BE2C (cell line): ENCODE results near the gene CFAP54.

Experiments used
- DNase-seq: peaks from one replicate; pipeline ENCODE4 v3.0.0-alpha.2; 2020
- H3K27me3 ChIP-seq: fragments of 250-450 bp; sonication (Bioruptor Pico); 2 replicates; pipeline ENCODE4 v1.5.1; 2020; ENCODE audit warnings: mild to moderate bottlenecking
- H3K36me3 ChIP-seq: fragments of 250-450 bp; sonication (Bioruptor Pico); 2 replicates; pipeline ENCODE4 v1.5.1; 2020; ENCODE audit warnings: mild to moderate bottlenecking
- H3K4me1 ChIP-seq: fragments of 250-450 bp; sonication (Bioruptor Pico); 2 replicates; pipeline ENCODE4 v1.5.1; 2020
- H3K4me3 ChIP-seq: 2 replicates; pipeline ENCODE4 v1.5.1; 2011; ENCODE audit warnings: low read depth, low read length
- H3K9me3 ChIP-seq: fragments of 250-450 bp; sonication (Bioruptor Pico); 2 replicates; pipeline ENCODE4 v1.5.1; 2020
- TF ChIP-seq, protein P1 (sequence below): IDR thresholded peaks from 2 replicates; pipeline ENCODE4 v1.5.1; 2012; ENCODE audit warnings: mild to moderate bottlenecking, low read depth, low read length

Gene CFAP54

GRCh38 chr12:96846293-96846692, 356.9 kb downstream of the CFAP54 start:
- H3K4me1 ChIP-seq, result no peaks in the 10 kb centered on the region
- no peak overlapping the region for H3K4me3 ChIP-seq
- DNase-seq, result no peak
- no peaks in the 10 kb centered on the region for H3K27me3 ChIP-seq
- H3K9me3 ChIP-seq, result no peaks in the 10 kb centered on the region
- TF ChIP-seq, protein P1, sequence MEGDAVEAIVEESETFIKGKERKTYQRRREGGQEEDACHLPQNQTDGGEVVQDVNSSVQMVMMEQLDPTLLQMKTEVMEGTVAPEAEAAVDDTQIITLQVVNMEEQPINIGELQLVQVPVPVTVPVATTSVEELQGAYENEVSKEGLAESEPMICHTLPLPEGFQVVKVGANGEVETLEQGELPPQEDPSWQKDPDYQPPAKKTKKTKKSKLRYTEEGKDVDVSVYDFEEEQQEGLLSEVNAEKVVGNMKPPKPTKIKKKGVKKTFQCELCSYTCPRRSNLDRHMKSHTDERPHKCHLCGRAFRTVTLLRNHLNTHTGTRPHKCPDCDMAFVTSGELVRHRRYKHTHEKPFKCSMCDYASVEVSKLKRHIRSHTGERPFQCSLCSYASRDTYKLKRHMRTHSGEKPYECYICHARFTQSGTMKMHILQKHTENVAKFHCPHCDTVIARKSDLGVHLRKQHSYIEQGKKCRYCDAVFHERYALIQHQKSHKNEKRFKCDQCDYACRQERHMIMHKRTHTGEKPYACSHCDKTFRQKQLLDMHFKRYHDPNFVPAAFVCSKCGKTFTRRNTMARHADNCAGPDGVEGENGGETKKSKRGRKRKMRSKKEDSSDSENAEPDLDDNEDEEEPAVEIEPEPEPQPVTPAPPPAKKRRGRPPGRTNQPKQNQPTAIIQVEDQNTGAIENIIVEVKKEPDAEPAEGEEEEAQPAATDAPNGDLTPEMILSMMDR, result no peak
- no peaks in the 10 kb centered on the region for H3K36me3 ChIP-seq

GRCh38 chr12:96850676-96851075, 361.3 kb downstream of the CFAP54 start:
- Histone ChIP-seq H3K4me1 (no peaks in the 10 kb centered on the region), H3K36me3 (no peaks in the 10 kb centered on the region), H3K4me3 (no peak overlapping the region), H3K9me3 (no peaks in the 10 kb centered on the region), H3K27me3 (no peaks in the 10 kb centered on the region)
- no peak for DNase-seq
- TF ChIP-seq, protein P1, result no peak

GRCh38 chr12:96858162-96858561, 368.8 kb downstream of the CFAP54 start:
- H3K4me3 ChIP-seq, result no peak overlapping the region
- no peaks in the 10 kb centered on the region for H3K9me3 ChIP-seq
- DNase-seq, result no peak
- H3K36me3 ChIP-seq, result no peaks in the 10 kb centered on the region
- no peaks in the 10 kb centered on the region for H3K4me1 ChIP-seq
- no peaks in the 10 kb centered on the region; the same call in 1 of the 2 replicates for H3K27me3 ChIP-seq
- TF ChIP-seq, protein P1, result no peak

DNA sequence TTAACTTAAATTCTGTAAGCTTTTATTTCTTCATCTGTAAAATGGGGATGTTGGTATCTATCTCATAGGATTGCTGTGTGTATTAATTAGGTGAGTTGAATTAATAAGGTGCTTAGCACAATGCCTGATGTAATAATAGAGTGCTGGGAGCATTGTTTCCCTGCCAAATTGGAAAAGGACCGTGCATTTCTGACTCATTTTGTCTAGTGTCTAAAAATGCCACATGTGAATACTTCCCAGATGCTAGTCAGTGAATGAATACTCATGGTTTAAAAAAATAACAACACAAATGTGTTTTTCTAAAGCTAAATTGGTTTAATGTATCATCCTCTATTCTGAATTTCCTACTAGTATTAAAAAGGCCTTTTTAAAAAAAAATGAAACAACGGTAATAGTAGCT, 372.3 kb downstream of the CFAP54 start:
- Histone ChIP-seq H3K9me3 (no peaks in the 10 kb centered on the region), H3K4me1 (no peaks in the 10 kb centered on the region), H3K4me3 (no peak overlapping the region), H3K27me3 (no peaks in the 10 kb centered on the region; the same call in 1 of the 2 replicates), H3K36me3 (no peaks in the 10 kb centered on the region)
- DNase-seq, result no peak
- TF ChIP-seq, protein P1, result no peak

- Histone ChIP-seq H3K27me3 (no peaks in the 10 kb centered on the region; the same call in 1 of the 2 replicates), H3K4me3 (no peak overlapping the region), H3K9me3 (no peaks in the 10 kb centered on the region), H3K4me1 (no peaks in the 10 kb centered on the region), H3K36me3 (no peaks in the 10 kb centered on the region)
- DNase-seq, result no peak
- TF ChIP-seq, protein P1, result no peak
These were observed 372.9 kb downstream of the CFAP54 start for GRCh38 chr12:96862326-96862725.

- TF ChIP-seq, protein P1, result no peak
- Histone ChIP-seq H3K9me3 (no peaks in the 10 kb centered on the region), H3K4me3 (no peak overlapping the region), H3K36me3 (no peaks in the 10 kb centered on the region), H3K27me3 (no peaks in the 10 kb centered on the region; the same call in 1 of the 2 replicates), H3K4me1 (no peaks in the 10 kb centered on the region)
- DNase-seq, result no peak
These were observed 375.0 kb downstream of the CFAP54 start for GRCh38 chr12:96864335-96864734.
